GM13977 (cell line): ENCODE data around the gene ASTL.

ENCODE experiments used
- DNase-seq: peaks from one replicate; pipeline ENCODE4 v3.0.0; 2012; ENCODE audit warnings: low spot score
- in situ Hi-C: fragments of 300-500 bp; cut with MboI; formaldehyde crosslinking; loops from one replicate; pipeline ENCODE4 v1.12.0; 2022; ENCODE audit warnings: low sequenced_read_pairs, low pct_unique_long_range_greater_than_20kb, mixed read lengths, inconsistent platforms; ENCODE audit not compliant: unreplicated experiment
- TF ChIP-seq, protein P1 (sequence below): IDR thresholded peaks from 2 replicates; pipeline ENCODE4 v1.5.1; 2012; ENCODE audit warnings: mild to moderate bottlenecking, control low read depth; ENCODE audit not compliant: insufficient read depth; ENCODE audit errors: extremely low read depth, missing control alignments

ASTL gene

DNA sequence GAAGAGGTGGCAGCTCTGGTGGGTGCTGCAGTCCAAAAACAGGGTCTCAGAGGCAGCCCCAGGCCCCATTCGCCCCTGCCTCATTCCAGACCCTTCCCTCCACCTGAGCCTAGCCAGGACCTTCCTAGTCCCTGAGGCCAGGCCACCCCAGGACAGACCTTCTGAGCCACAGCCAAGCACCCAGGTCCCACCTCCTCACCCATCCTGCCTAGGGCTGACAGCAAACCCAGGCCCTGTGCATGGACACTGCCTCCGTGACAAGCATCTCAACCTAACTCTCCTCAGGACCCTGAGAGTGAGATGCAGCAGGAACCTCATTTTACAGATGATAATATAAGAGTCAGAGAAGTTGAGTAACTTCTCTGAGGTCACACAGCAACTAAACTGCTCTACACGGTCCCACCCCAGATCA is 37.4 kb downstream of the ASTL start:
- in situ Hi-C loops = no loop called here
- no peak for DNase-seq
- TF ChIP-seq, protein P1, sequence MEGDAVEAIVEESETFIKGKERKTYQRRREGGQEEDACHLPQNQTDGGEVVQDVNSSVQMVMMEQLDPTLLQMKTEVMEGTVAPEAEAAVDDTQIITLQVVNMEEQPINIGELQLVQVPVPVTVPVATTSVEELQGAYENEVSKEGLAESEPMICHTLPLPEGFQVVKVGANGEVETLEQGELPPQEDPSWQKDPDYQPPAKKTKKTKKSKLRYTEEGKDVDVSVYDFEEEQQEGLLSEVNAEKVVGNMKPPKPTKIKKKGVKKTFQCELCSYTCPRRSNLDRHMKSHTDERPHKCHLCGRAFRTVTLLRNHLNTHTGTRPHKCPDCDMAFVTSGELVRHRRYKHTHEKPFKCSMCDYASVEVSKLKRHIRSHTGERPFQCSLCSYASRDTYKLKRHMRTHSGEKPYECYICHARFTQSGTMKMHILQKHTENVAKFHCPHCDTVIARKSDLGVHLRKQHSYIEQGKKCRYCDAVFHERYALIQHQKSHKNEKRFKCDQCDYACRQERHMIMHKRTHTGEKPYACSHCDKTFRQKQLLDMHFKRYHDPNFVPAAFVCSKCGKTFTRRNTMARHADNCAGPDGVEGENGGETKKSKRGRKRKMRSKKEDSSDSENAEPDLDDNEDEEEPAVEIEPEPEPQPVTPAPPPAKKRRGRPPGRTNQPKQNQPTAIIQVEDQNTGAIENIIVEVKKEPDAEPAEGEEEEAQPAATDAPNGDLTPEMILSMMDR = no peak

DNA sequence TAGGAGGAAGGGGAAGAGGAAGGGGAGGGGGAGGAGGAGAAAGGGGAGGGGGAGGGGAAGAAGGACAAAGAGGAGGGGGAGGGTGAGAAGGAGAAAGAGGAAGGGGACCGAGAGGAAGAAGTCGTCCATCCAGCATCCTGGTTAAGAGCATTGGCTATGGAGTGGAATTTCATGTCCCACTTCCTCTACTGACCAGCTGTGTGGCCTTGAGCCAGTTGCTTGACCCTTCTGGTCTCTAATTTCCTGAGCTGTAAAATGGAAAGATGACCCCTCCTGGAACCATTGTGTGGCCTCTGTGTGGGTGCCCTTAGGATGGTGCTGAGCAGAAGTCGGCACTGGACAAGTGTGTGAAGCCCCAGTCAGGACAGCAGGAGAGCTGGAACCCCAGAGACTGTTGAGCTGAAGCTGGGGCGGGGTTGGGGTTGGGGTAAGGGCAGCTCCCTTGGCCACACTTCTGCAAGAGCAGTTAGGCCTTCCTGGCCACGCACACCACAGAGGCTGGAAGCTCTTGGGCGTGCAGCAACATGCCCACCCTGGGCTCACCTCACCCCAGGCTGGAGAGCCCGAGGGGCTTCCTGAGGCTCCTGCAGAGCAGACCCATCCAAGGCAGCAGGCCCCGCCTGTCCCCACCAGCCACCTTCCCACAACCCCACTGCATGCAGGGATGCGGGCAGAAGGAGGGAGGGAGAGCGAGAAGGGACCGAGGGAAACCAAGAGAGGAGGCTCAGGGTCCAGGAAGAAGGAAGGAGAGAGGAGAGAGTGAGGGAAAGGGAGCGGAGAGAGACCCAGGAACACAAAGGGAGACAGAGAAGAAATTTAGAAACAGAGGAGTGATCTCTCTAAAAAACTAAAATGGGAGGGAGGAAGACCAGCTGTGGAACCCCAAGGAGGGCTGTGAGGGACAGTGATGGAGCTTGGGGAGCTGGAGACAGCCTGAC is 38.2 kb downstream of the ASTL start:
- in situ Hi-C loops = no loop called here
- TF ChIP-seq, protein P1 = no peak
- no peak for DNase-seq

DNA sequence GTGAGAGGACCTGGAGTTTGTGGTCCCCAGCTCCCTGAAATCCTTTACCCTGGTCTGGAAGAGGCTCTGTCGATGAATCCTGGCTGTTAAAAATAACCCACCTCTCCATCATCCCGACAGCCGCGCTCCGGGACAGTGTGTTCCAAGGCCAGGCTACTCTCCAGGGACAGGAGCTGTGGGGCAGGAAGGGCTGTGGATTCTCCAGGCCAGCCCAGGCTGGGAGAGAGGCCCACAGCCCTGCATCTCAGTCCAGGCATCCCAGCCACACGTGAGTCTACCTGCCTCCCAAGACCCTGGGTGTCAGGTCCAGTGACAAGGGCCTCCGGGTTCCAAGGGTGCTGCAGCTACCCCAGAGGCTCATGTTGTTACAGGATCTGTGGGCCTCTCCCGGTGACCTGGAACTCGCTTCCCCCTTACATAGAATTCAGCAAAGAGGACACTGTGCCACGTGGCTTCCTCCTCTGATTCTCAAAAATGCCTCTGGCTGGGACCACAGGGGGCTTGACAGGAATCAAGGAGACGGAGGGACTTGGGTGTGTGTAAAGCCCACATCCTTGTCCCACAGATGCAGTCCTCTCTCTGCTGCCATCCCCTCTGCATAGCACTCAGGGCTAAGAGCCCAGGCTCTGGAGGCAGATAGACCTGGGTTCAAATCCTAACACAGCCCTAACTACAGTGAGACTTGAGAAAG is 39.3 kb downstream of the ASTL start:
- in situ Hi-C loops = no loop called here
- no peak for DNase-seq
- TF ChIP-seq, protein P1 = no peak

DNA sequence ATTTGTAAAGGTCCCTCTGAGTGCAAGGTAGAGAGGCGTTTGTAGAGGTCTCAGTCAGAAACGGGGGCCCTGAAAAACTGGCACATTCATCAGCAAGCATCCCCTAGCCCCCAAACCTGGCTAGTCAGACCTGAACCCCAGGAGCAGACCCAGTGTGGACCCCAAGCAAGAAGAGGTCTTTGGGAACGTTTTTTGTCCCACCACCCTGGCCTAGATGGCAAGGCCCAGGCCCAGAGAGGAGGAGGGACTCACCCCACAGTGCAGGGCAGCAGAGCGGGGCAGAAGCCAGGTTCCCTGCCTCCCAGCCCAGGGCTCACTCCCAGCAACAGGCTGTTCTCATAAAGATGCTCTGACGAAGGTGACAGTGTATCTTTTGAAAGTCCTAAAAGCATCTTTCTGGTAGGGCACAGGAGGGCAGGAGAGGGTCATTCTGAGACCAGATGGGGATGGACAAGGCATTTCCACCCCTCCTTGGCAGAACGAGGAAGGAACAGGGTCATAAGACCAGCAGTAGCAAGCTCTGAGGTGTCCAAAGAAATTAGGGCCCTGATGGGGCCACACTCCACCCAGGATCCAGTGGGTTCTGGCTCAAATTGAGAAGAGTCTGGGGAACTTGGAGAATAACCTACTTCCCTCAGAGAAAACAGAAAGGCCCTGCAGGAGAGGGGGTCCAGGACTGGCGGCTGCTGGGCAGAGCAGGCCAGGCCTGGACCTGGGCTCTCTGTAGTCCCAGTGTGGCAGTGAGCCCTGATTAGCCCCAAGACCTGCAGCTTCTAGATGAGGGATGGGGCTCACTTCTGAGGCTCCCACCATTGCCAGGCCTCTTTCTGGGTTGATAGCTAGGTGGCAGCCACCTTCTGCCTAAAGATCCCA is 40.1 kb downstream of the ASTL start:
- no peak for DNase-seq
- in situ Hi-C loops = no loop called here
- TF ChIP-seq, protein P1 = peak; percentile 21

DNA sequence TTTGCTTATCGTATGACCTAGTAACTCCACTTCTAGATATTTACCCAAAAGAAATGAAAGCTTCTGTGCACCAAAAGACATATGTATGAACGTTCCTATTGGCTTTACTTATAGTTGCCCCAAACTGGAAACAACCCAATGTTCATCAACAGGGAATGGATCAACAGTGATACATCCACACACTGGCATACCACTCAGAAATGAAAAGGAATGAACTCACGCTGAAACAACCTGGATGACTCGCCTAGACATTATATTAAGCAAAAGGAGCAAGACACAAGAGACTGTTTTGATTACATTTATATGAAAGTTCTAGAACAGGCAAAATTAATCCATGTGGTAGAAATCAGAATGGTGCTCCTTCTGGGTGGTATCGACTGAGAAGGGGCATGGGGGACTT is 40.9 kb downstream of the ASTL start:
- TF ChIP-seq, protein P1 = no peak

DNA sequence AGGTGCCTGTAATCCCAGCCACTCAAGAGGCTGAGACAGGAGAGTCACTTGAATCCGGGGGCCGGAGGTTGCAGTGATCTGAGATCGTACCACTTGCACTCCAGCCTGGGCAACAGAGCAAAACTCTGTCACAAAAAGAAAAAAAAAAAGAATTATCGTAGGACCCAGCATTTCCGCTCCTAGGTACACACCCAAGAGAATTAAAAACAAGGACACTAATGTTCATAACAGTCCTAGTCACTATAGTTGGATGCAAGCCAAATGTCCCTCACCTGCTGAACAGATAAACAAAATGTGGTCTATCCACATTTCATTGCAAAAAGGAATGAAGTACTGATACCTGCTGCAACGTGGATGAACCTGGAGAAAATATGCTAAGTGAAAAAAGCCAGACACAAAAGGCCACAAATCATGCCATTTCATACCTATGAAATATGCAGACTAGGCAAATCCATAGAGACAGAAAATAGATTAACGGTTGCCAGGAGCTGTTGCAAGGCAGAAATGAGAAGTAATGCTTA is 43.1 kb downstream of the ASTL start:
- no peak for DNase-seq
- TF ChIP-seq, protein P1 = no peak
- in situ Hi-C loops = no loop called here

More for the DNA sequence above, 40.9 kb downstream of the ASTL start:
- in situ Hi-C loops = no loop called here
- DNase-seq = no peak
